GM18507 (cell line): ENCODE data around the gene ESRRB.

Experiments used
- DNase-seq: peaks from one replicate; pipeline ENCODE4 v3.0.0; 2011; ENCODE audit warnings: low read depth; ENCODE audit not compliant: insufficient read length; ENCODE audit errors: extremely low spot score
- FAIRE-seq: peaks from 2 replicates; lab custom pipeline; 2011; peaks lifted over from hg19 to GRCh38; lab: Jason Lieb, UNC

ESRRB gene

DNA sequence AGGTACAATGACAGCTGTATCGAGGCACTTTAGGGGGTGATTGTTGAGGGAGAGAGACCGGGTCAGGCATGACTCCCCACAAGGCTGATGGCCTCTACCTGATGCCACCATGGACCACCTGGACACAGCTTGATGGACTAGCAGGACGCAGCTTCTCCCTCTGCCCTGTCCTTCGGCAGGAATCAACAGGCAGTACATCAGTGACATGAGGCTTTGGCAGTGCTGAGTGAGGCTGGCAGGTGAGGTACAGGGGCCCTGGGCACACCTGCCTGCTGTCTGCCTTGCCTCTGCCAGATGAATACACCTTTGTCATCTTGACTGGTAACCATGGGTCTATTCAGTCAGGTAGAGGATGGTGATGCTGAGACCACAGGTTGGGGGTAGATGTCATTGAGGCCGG, 25.3 kb upstream of the ESRRB start:
- FAIRE-seq, result no peak

DNA sequence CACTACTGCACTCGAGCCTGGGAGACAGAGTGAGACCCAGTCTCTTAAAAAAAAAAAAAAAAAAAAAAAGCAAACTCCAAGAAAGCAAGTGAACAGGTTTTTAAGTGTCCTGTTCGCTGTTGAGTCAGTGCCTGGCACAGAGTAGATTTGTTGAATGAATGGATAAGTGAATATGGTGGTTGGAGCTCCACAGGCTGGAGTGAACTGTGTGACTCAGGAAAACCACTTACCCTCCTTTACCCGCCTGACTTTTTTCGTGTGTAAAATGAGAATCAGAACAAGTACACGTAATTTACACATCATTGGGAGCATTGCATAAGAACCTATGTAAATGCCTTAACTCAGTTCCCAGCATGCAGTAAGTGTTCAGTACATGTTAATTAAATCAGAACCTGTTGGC, 24.0 kb upstream of the ESRRB start:
- DNase-seq (no peak), FAIRE-seq (no peak)

More for the DNA sequence above, 25.3 kb upstream of the ESRRB start:
- DNase-seq, result no peak

DNA sequence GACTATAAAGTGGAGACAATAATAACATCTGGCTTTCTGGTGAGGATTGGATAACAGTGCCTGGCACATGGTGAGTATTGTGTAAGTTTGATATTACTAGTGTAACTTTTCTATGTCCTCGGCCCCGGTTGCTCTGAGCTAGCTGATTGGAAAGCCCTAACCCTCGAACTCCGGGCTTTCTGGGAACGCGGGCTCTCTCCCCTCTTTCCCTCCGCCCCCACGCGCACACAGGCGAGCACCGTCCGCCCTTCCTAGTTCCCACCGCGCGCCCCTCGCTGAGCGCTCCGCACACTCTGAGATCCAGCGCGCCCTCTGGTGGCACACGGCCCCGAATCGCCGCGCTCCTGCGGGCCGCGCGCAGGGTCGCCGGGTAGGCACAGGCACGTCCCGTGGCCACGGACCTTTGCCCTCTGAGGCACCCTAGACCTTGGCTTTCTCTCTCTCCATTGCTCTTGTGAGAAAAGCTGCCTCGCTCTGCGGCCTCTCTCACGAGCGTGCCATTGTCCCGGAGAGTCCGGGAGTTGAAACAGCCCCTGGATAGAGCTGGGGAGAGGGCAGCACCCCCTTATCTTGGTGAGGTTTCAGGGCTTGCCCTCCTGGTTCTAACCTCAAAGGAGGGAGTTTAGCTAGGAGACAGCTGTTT, 23.2 kb upstream of the ESRRB start:
- peak; percentile 61 for DNase-seq
- peak; percentile 67 for FAIRE-seq

DNA sequence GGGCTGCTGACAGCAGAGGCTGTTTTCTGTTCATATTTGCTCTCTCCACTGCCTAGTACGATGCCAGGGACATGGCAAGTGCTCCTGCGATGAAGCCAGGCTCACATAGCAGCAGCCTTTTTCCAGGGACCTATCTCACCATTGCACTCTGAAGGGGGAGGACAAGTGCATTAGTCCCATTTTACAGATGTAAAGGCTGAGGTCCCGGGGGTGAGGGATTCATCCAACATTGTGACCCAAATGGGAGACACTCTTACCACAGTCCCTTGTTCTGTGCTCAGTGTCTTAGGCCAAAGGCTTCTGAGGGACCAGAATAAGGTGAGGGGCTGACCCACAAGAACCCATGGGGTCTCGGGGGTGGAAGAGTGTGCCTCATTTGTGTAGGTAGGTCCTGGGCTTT, 21.6 kb upstream of the ESRRB start:
- no peak for DNase-seq
- no peak for FAIRE-seq

DNA sequence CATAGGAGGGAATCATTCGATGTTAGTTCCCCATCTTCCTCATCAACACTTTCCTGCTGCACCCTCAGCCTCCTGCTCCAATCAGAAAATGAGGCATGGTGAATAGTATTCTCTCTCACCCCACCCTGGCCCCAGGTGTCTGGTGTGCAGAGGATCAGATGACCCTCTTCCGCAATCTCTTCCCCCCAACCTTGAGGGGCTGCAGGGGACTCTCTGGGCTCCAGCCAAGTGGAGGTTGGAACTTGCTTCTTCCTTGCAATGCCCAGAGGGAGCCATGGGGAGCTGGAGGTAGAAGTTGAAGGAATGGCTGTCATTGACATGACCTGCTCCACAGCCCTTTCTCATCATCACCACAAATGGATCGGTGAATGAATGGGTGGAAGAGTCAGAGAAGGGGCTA, 20.2 kb upstream of the ESRRB start:
- FAIRE-seq, result no peak

DNA sequence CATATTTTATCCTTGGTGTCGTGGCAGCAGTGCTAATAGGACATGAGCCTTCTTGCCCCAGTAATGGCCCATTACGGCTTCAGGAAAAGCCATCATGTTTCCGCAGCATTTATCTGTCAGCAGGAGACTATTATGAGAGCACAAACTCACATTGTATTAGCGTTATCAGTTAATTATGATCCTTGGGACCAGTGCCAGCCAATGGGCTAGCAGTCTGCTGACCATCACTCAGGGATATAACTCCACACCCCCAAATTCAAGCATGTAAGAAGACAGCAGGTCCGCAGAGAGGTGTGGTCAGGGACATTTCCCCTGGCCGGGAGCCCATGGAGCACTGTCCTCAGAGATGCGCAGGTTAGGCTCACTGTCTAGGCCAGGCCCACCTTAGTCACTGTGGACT, 4.9 kb upstream of the ESRRB start:
- DNase-seq (no peak), FAIRE-seq (no peak)

More for the DNA sequence above, 20.2 kb upstream of the ESRRB start:
- DNase-seq, result no peak

DNA sequence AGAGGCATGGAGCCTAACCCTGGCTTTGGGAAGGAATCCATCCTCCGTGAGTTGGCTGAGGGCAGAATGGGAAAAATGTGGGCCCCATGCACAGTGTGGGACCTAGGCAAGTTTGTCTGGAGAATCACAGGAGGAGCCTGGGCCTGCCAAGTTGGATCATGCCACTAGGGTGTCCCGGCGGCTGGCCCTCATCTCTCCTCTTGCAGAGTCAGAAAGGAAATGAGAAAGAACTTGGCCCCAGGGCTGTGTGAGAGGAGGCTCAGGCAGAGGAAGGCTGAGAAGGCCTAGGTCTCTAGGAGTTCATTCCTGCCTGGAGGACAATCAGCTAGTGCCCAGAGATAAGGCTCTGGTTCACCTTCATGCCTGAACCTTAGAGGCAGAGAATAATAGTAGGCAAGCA, 2.5 kb upstream of the ESRRB start:
- FAIRE-seq, result no peak
- no peak for DNase-seq

DNA sequence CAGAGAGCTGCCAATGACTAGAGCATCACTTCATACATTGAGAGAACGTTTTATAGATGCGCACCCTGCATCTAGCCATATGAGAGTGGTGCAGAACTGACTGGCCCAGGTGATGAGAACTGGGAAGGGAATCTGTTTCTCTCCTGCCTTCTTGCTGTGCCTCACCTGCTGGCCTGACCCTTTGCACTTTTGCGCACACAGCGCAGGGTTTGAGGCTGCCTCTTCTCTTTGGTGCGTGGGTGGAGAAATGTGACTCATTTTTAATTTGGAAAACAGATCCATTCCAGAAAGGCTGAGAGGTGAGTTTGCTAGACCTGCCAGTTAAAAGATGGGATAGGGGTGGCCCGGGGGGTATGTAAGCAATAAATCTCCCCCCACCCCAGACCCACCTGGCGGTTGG, 453 bp upstream of the ESRRB start:
- DNase-seq (no peak), FAIRE-seq (no peak)

DNA sequence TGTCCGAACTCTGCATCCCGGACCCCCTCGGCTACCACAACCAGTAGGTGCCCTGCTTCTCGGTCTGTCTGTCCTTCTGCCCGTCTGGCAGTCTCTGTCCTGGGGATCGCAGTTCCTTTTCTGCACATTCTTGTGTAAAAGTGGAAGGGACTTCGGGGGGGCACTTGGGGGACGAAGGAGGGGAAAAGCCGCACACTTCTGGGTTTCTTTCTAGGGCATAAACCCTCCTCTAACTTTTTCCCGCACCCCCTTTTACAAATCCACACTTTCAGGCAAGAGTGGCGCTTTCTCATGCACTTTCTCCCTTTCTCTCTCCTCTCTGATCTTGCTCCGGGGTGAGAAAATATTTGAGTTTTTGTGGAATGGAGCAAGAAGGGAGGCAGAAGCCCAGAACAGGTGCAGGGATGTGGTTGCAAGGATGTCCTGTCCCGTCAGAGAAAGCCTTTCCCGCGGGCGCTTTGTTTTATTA, 506 bp downstream of the ESRRB start:
- FAIRE-seq (no peak), DNase-seq (no peak)

DNA sequence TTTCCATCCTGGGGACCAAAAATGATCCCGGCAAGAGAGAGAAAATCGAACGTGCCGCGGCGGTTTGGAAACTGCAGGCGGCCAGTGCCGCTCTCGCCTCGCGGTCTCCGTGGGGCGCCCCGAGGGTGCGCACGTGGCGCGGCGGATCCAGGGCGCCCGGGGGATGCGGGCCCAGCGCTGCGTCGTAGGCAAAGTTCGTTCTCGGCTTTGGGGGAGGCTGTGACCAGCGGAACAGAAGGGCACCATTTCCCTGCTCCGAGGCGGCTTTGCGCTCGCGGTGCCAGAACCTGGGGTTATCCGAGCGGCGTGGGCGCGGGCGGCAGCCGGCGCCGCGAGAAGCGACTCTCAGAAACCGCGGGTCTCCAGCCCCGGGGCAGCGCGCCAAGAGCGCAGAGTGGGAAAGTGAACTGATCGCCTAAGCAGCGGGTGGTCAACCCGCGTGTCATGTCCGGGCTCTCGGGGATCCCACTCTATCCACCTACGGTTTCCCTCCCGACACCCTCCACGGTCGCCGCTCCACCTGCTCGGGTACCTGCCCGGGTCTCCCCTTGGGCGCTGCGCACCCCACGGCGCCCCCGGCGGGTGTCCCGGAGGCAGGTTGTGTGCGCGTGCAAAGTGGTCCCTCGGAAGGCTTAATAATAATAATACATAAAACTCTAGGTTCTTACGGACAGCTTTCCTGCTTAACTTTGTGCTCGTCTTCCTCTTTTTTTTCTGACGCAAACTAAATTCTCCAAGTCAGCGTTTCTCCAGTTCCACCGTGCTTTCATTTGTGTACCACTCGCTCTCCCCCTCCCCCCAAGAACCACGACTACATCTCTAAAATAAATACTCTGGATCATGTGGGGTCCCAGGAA, 1.2 kb downstream of the ESRRB start:
- DNase-seq (no peak), FAIRE-seq (no peak)

DNA sequence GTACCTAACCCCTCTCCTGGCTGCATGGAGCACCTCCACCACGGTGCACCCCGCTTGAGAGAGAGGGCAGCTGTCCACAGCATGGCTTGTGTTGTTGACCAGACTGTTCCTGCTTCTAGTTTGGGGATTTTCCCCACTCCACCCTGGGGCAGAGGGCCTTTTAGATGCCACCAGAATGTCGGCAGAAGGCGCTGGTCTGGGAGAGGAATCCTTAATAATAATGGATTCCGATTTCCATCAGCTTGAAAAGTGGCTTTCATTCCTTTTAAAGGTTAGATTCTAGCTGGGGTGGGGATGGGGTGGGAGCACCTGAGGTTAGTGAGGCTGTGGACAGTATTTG, 1.8 kb downstream of the ESRRB start:
- no peak for FAIRE-seq
- no peak for DNase-seq

DNA sequence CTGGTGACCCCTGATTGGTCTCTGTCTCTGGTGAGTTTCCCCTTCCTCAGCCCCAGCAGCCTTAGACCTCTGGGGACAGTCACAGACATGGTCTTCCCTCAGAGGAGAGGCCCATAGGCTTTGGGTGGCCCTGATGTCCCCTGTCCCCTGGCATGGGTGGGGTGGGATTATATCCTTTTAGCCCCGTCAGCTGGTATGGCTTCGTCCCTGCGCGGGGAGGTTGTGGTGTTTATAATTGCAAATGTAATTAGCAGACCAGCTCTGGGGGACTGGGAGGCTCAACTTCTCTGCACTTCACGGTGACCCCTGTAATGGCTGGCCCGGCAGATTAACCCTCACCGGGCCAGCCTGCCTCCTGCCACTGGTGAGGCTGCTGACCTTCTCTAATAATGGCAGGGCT, 5.1 kb downstream of the ESRRB start:
- no peak for DNase-seq
- FAIRE-seq, result no peak

DNA sequence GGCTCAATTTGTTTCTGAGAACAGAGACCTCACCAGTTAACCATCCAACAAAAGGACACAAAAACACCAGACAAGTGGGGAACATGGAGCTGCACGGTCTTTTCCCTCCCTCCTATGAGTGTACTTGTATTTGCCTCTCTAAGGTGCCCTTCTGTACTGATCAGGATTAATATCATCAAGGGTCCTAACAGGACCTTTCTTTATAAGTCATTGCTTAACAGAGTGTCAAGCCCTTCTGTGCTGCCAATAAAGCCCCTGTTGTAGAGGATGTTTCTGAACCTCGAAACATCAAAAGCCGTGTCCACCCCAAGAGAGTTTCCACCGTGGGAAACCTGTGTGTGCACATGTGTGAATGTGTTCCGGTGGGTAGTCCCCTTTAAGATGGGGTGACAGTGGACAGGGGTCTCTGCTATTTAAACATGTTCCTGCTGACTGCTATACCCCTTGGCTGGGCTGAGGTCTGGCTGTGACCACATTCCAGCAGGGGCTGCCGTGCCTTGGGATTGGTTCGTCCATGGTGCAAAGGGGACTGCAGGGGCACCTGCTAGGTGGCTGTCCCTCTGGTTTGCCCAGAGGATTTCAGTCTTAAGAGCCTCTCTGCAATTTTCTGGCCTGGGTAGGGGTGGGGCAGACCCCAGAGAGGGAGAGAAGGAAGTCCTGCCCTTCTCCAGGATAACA, 6.0 kb downstream of the ESRRB start:
- no peak for FAIRE-seq
- DNase-seq, result no peak

DNA sequence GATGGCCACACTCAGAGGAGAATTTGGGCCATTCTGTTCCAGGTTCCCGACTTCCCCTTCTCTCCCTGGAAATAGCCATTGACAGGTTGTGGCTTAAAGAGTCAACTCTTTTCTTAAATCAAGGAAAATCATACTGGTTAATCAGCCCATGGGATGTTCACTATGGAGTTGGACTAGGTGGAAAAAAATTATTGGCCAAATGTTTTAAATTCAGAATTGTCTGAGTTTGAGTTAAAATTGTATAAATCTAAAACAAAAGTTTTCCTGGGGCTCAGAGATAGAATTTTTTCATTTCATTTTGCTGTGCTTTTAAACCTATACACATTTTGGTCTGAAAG, 6.5 kb downstream of the ESRRB start:
- FAIRE-seq, result no peak

DNA sequence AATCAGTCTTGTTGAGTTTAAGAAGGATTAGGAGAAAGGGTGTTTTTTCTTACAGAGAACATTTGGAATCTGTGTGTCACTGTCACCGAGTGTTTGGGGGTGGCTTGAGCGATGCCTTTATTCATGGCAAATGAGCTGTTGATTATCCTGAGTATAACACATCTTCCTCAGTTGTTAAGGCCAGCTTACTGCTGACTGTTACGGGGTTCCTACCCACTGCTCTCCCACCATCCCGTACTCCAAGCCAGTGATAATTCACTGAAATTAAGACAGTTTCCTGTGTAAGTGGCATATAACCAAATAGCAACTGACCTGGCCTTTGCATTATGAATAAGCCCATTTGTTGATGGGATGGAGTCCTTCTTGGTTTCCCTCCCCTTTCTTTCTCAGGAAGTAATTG, 9.5 kb downstream of the ESRRB start:
- FAIRE-seq, result no peak
- DNase-seq, result no peak

More for the DNA sequence above, 6.5 kb downstream of the ESRRB start:
- DNase-seq, result no peak

DNA sequence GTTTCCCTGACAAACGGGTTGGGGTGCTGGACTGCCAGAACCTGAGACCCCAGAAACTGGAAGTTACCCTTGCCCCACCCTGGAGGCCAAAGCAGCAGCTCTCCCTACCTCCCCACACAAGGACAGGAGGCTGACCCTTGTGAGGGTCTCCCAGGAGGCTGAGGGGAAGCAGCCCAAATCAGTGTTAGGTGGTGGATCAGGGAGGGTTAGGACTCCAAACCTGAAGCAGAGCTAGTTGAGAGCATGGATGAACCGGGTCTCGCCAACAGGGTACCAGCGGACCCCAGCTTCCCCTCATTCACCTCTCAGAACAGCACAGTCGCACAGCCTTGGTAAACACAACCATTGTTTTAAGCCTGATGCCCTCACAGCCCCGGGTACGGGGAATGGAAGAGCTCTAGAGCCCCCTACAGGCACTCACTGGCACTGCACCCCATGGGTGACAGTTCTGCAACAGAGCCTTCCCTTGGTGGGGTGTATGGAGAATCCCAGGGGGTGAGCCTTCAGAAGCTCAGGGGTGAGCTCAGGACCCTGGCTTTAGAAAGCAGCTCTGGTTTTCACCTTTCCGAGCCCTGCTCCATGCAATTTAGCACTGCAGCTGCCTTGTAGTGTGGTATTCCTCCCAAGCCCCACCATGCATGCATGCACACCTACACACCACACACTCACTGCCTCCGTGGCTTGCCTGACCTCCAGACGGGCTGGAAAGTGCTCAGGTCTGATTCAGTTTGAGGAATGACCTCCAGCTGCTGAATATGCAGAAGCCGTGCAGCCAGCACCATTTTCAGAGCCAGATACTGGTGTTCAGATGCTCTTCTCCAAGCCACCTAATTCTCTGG, 11.2 kb downstream of the ESRRB start:
- DNase-seq (peak; percentile 71), FAIRE-seq (peak; percentile 78)

DNA sequence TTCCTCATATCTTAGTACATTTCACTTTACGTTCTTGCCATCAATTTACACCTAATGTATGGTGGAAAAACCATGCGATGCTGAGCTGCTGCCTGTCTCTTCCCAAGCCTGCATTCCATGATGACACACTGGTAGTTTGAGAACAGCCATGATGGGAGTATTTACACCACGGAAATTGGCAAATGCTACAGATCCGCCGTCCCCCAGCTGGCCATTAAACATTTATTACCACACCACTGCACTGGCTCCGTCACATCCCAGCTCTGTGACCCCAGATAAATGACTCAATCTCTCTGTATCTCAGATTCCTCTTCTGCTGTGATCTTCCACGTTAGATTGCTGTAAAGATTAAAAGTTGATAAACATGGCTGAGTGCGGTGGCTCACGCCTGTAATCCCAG, 13.9 kb downstream of the ESRRB start:
- FAIRE-seq, result no peak
- no peak for DNase-seq

DNA sequence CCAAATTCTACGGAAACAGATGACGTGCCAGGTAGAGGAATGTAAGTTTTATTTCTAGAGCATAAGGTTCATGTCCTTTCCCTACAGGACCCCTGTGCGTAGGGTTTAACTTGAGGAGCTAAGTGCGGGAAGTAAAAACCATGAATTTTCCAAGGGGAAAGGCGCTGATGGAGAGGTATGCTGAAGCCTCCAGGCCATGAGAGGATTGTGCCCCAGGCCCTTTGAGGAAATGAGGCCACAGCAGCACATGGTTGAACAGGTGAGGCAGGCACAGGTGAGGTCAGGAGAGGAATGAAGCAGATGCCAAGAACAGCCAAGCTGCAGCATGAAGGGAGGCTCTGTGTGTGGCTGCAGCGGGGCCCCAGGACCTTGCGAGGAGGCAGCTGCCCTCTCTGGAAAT, 14.7 kb downstream of the ESRRB start:
- DNase-seq (no peak), FAIRE-seq (no peak)

DNA sequence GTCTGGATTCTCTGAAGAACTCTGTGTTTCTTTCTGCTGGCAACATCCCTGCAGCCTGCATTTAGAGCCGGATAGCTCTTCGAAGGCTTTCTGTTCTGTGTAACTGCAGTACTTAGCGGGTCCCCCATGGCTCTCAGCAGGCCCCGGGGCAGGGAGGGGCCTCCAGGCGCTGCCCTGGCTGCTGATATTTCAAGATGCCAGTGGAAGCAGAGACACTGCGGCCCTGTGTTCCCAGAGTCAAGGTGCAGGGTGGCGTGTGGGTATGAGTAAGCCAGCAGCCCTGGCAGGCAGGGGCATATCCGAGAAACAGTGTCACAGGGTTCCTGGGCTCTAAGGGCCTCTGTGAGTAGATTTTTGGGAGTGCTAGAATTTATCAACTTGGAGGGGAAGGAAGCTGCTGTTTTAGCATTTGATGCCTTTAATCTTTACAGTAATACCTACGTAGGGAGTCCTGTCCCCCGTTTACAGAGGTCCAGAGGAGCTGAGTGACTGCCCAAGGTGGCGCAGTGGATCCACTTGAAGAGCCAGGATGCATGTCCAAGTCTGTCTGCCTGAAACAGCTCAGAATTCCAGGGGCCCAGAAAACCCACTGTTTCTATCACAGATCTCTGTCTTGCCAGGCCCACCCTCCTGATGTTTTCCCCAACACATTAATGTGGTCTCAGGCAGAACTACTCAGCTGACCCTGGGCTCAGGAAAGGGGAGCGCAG, 16.2 kb downstream of the ESRRB start:
- FAIRE-seq, result no peak
- DNase-seq, result no peak
